ENCODE measurements around the gene CIAO2A. TPM values are rescaled to one million over a fixed set of nuclear protein-coding genes. Genes with fewer than 3 reads are reported as not detected.

Gene CIAO2A
- total and polyA plus RNA-seq, 2 donors from 2014 or later: 41.6 to 92.4 TPM

DNA sequence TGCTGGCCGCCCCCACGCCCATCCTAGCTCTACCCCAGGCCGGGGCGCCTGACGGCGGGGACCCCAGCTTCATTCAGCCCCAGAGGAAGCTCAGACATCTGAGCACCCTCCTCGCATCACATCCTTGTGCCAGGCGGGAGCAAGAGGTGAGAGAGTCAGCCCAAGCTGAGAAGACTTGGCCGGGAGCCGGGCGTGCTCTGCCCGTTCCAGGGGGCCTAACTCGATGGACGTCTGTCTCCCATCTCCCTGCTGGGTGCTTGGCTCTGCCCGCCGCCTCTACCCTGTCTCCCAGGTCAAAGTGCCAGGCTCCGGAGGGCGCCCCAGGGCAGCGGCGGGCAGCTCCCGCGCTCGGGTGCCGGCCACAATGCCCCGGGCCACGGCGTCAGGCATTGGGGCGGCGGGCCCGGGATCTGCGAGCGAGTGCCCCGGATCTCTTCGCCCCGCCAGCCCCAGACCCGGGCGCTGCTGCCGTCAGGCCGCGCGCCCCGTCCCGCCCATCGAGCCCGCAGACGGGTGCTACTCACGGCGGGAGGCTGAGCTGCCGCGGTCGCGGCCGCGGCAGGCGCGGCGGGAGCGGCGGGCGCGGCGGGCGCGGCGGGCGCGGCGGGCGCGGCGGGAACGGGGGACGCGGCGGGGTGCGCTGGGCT is 47.7 kb downstream of the CIAO2A start:
- Histone ChIP-seq H3K9me3 (ENCODE audit: control insufficient read depth in 2 of 3, insufficient read depth in 1 of 3, low read length in 3 of 3) (no peaks in the 10 kb centered on the region), H3K4me1 (ENCODE audit: control insufficient read depth in 2 of 3, insufficient read depth in 2 of 3, low read depth in 1 of 3, low read length in 3 of 3) (peaks cover 0 to 7% (median 0%) of the 10 kb centered on the region in 3 donors), H3K27me3 (ENCODE audit: control insufficient read depth, insufficient read depth, low read length) (no peaks in the 10 kb centered on the region), H3K4me3 (ENCODE audit: low read length in 3 of 3) (peak overlapping the region in 1 of 3 donors; percentile 47), H3K36me3 (ENCODE audit: control insufficient read depth in 2 of 3, insufficient read depth in 3 of 3, low read length in 3 of 3) (no peaks in the 10 kb centered on the region), H3K9ac (ENCODE audit: low read length in 3 of 3) (no peak overlapping the region), H3K27ac (ENCODE audit: low read depth in 2 of 2, low read length in 2 of 2) (no peak overlapping the region)
- no peak for FAIRE-seq
- intact Hi-C loops (cut with DNase I): no loop called here
- DNase-seq: peak in 2 of 5 donors; percentile 9 to 78
- TF ChIP-seq, protein P1, sequence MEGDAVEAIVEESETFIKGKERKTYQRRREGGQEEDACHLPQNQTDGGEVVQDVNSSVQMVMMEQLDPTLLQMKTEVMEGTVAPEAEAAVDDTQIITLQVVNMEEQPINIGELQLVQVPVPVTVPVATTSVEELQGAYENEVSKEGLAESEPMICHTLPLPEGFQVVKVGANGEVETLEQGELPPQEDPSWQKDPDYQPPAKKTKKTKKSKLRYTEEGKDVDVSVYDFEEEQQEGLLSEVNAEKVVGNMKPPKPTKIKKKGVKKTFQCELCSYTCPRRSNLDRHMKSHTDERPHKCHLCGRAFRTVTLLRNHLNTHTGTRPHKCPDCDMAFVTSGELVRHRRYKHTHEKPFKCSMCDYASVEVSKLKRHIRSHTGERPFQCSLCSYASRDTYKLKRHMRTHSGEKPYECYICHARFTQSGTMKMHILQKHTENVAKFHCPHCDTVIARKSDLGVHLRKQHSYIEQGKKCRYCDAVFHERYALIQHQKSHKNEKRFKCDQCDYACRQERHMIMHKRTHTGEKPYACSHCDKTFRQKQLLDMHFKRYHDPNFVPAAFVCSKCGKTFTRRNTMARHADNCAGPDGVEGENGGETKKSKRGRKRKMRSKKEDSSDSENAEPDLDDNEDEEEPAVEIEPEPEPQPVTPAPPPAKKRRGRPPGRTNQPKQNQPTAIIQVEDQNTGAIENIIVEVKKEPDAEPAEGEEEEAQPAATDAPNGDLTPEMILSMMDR (IDR thresholded peaks at IDR 0.05; ENCODE audit: borderline replicate concordance, extremely low read depth, insufficient read depth): no peak

- intact Hi-C loops (cut with DNase I): no loop called here
- TF ChIP-seq, protein P1 (IDR thresholded peaks at IDR 0.05; ENCODE audit: borderline replicate concordance, extremely low read depth, insufficient read depth): no peak
- Histone ChIP-seq H3K9ac (ENCODE audit: low read length in 3 of 3) (no peak overlapping the region), H3K4me3 (ENCODE audit: low read length in 3 of 3) (peak overlapping the region in 2 of 3 donors; percentile 10 to 47), H3K27ac (ENCODE audit: low read depth in 2 of 2, low read length in 2 of 2) (no peak overlapping the region), H3K4me1 (ENCODE audit: control insufficient read depth in 2 of 3, insufficient read depth in 2 of 3, low read depth in 1 of 3, low read length in 3 of 3) (peaks cover 0 to 7% (median 0%) of the 10 kb centered on the region in 3 donors), H3K36me3 (ENCODE audit: control insufficient read depth in 2 of 3, insufficient read depth in 3 of 3, low read length in 3 of 3) (no peaks in the 10 kb centered on the region), H3K27me3 (ENCODE audit: control insufficient read depth, insufficient read depth, low read length) (no peaks in the 10 kb centered on the region), H3K9me3 (ENCODE audit: control insufficient read depth in 2 of 3, insufficient read depth in 1 of 3, low read length in 3 of 3) (no peaks in the 10 kb centered on the region)
- DNase-seq (no peak), FAIRE-seq (no peak)
Observed at GRCh38 chr15:64045101-64045435, 48.6 kb downstream of the CIAO2A start.

GRCh38 chr15:64044300-64045100 is 49.1 kb downstream of the CIAO2A start:
- H3K9me3 ChIP-seq (ENCODE audit: control insufficient read depth in 2 of 3, insufficient read depth in 1 of 3, low read length in 3 of 3): no peaks in the 10 kb centered on the region
- no peak overlapping the region for H3K9ac ChIP-seq (ENCODE audit: low read length in 3 of 3)
- peak in 1 of 5 donors; percentile 31 for DNase-seq
- H3K27me3 ChIP-seq (ENCODE audit: control insufficient read depth, insufficient read depth, low read length): no peaks in the 10 kb centered on the region
- TF ChIP-seq, protein P1 (IDR thresholded peaks at IDR 0.05; ENCODE audit: borderline replicate concordance, extremely low read depth, insufficient read depth): no peak
- no peak for FAIRE-seq
- H3K4me3 ChIP-seq (ENCODE audit: low read length in 3 of 3): peak overlapping the region in 1 of 3 donors; percentile 47
- H3K4me1 ChIP-seq (ENCODE audit: control insufficient read depth in 2 of 3, insufficient read depth in 2 of 3, low read depth in 1 of 3, low read length in 3 of 3): peaks cover 0 to 7% (median 0%) of the 10 kb centered on the region in 3 donors
- no peak overlapping the region for H3K27ac ChIP-seq (ENCODE audit: low read depth in 2 of 2, low read length in 2 of 2)
- no peaks in the 10 kb centered on the region for H3K36me3 ChIP-seq (ENCODE audit: control insufficient read depth in 2 of 3, insufficient read depth in 3 of 3, low read length in 3 of 3)
- intact Hi-C loops (cut with DNase I): no loop called here

Measured in kidney (tissue), 14 donors.